Measurements from ENCODE around the gene VANGL2.
"Not testable (repeated sequence)": the region's sequence is repeated elsewhere in the genome, so short reads cannot be mapped to it uniquely, and the experiment has no call there.

VANGL2 gene

DNA sequence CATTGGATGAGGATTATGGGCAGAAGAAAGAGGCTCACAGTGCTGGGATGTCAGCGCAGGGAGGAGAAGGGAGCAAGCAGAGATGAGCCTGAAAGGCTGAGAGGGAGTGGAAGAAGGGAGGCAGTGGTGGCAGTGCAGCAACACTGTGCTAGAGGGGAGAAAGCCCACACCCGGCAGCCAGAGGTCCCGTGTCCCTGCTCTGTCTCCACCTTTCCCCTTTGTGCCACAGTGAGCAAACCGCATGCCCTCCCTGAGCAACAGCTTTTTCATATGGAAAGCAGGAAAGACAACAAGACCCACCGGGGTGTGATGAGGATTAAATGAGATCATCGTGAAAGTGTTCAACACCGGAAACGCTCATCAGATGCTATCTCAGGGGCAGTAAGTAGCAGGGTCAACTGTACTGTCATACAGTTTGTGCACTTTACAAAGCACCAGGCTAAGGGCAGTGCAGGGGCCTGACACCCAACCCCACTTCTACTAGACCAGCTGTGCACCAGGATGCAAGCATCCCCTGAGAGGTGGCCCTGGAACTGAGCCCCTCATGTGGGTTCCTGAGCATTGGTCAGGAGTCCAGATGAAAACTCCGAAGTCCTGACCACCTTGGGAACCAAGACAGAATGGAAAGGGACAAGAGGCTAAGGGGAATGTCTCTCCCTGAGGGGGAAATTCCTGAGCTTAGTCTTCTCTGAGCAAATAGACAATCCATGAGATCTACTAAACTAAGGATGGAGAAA is 24.4 kb upstream of the VANGL2 start:
- DNase-seq (ENCODE audit: low read depth): no peak
- TF ChIP-seq, protein P1, sequence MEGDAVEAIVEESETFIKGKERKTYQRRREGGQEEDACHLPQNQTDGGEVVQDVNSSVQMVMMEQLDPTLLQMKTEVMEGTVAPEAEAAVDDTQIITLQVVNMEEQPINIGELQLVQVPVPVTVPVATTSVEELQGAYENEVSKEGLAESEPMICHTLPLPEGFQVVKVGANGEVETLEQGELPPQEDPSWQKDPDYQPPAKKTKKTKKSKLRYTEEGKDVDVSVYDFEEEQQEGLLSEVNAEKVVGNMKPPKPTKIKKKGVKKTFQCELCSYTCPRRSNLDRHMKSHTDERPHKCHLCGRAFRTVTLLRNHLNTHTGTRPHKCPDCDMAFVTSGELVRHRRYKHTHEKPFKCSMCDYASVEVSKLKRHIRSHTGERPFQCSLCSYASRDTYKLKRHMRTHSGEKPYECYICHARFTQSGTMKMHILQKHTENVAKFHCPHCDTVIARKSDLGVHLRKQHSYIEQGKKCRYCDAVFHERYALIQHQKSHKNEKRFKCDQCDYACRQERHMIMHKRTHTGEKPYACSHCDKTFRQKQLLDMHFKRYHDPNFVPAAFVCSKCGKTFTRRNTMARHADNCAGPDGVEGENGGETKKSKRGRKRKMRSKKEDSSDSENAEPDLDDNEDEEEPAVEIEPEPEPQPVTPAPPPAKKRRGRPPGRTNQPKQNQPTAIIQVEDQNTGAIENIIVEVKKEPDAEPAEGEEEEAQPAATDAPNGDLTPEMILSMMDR (IDR thresholded peaks at IDR 0.05; ENCODE audit: control insufficient read depth, extremely low read depth, insufficient read depth): no peak

DNA sequence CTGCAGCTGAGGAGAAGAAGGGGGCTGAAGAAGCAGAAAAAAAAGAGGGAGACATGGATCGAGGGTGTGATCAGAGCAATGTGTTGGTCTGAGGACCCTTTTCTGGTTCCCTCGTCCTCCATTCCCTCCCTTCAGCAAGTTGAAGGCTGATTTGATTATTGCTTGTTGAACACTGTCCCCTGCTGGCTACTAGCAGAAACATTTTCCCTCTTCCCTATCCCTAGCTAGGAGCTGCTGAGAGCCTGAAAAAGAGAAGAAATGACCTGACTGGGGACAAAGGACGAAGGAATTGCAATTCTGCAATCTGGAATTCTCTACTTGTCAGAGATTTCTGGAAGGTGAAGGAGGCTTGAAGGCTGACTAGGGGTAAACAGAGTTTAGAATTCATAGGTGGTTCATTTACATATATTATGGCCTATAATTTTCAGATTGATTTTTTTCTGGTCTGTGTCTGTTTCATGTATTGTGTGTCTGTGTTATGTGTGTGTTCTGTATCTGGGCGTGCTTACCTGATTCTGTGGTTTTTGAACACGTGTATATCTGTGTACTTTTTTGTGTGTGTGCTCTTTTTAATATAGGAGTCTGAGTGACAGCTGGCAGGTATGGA is 23.7 kb upstream of the VANGL2 start:
- TF ChIP-seq, protein P1 (IDR thresholded peaks at IDR 0.05; ENCODE audit: control insufficient read depth, extremely low read depth, insufficient read depth): peak; percentile 96
- H3K4me3 ChIP-seq (ENCODE audit: low read depth, low read length): no peak overlapping the region
- peak; percentile 18 for DNase-seq (ENCODE audit: low read depth)

More for the DNA sequence above, 24.4 kb upstream of the VANGL2 start:
- no peak overlapping the region for H3K4me3 ChIP-seq (ENCODE audit: low read depth, low read length)

DNA sequence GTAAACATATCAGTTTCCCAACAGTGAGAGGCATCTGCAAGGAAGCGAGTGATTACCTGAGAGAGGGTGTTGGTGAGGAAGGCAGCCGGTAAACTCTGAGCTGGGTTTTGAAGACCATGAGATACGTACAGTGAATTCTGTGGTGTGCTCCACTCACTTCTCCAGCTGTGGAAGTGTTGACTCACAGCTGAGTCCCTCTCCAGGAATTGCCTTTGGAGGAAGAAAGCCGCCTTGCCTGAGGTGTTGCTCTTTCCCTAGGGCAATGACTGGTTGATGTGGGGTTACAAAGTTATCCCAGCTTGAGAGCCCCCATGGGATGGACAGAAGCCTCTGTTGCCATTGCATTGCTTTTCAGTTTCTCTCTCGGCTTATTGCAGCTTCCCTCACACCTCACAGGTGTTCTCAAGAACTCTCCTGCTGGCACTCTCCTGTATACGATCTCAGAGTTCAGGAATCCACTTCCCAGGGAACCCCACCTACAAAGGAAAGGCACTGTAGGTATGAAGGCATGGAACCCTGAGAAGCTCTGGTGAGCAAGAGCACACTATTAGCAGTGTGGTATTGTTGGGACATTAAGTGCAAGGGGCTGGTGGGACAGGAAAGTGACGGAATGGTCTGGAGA is 22.7 kb upstream of the VANGL2 start:
- DNase-seq (ENCODE audit: low read depth): no peak
- TF ChIP-seq, protein P1 (IDR thresholded peaks at IDR 0.05; ENCODE audit: control insufficient read depth, extremely low read depth, insufficient read depth): no peak
- no peak overlapping the region for H3K4me3 ChIP-seq (ENCODE audit: low read depth, low read length)

DNA sequence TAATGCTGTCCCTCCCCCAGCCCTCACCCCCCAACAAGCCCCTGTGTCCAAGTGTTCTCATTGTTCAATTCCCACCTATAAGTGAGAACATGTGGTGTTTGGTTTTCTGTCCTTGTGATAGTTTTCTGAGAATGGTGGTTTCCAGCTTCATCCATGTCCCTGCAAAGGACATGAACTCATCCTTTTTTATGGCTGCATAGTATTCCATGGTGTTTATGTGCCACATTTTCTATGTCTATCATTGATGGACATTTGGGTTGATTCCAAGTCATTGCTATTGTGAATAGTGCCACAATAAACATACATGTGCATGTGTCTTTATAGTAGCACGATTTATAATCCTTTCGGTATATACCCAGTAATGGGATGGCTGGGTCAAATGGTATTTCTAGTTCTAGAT is 15.6 kb upstream of the VANGL2 start:
- not testable (repeated sequence) for DNase-seq (ENCODE audit: low read depth); H3K4me3 ChIP-seq (ENCODE audit: low read depth, low read length)

DNA sequence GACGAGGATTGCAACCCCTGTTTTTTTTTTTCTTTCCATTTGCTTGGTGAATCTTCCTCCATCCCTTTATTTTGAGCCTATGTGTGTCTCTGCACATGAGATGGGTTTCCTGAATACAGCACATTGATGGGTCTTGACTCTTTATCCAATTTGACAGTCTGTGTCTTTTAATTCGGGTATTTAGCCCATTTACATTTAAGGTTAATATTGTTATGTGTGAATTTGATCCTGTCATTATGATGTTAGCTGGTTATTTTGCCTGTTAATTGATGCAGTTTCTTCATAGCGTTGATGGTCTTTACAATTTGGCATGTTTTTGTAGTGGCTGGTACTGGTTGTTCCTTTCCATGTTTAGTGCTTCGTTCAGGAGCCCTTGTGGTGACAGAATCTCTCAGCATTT is 12.0 kb upstream of the VANGL2 start:
- DNase-seq (ENCODE audit: low read depth); H3K4me3 ChIP-seq (ENCODE audit: low read depth, low read length): not testable (repeated sequence)

DNA sequence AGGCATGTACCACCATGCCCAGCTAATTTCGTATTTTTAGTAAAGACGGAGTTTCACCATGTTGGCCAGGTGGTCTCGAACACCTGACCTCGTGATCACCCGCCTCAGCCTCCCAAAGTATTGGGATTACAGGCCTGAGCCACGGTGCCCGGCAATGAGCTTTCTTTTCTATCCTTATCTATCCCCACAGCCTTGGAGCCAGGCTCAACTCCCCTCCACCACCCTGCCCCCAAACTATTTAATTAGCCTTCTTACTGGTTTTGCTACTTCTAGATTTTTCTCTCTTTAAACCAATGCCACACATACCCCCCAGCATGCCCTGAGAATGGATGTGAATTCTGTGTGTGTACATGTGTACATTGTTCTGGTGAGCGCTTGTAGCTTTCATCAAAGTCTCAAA is 5.7 kb upstream of the VANGL2 start:
- DNase-seq (ENCODE audit: low read depth): no peak
- TF ChIP-seq, protein P1 (IDR thresholded peaks at IDR 0.05; ENCODE audit: control insufficient read depth, extremely low read depth, insufficient read depth): no peak
- H3K4me3 ChIP-seq (ENCODE audit: low read depth, low read length): no peak overlapping the region

DNA sequence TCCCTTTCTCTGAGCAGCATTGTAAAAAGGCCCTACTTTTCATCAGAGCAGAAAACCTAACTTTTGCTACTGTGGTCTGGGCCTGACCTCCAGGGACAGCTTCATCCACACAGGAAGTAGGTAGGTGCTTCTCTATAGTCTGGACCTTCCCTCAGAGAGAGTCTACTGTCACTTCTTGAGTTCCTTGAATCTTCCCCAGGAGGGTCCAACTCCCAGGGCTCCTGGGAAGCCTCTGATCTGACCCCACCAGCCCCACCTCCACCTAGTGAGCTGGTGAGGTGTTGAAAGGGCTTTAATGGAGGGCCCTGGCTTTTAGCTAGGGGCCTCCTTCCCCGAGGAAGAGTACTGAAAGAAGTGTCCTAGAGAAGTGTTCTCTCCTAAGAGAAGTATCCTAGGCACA is 2.7 kb upstream of the VANGL2 start:
- no peak for DNase-seq (ENCODE audit: low read depth)
- TF ChIP-seq, protein P1 (IDR thresholded peaks at IDR 0.05; ENCODE audit: control insufficient read depth, extremely low read depth, insufficient read depth): no peak
- H3K4me3 ChIP-seq (ENCODE audit: low read depth, low read length): no peak overlapping the region

DNA sequence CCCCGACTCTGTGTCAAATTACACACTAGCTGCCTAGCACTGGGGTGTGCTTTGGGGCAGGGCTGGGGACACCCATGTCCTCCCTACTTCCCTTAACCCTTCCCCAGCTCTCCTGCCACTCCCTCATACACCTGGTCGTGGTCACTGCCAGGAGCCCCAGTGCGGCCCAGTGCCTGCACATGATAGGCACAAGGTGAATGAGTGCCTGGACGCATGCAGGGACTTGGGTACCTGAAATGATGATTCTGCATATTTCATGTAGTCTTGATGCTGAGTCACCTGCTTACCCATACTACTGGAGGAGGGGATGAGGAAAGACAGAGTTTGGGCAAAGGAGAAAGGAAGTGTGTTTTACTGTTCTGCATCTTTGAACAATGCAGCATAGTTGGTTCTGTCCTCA is 1.5 kb upstream of the VANGL2 start:
- DNase-seq (ENCODE audit: low read depth): no peak
- TF ChIP-seq, protein P1 (IDR thresholded peaks at IDR 0.05; ENCODE audit: control insufficient read depth, extremely low read depth, insufficient read depth): no peak
- no peak overlapping the region for H3K4me3 ChIP-seq (ENCODE audit: low read depth, low read length)

Data from LNCaP clone FGC (cell line).